ENCODE results near the gene NCKIPSD. TPM values are rescaled to one million over a fixed set of nuclear protein-coding genes. Genes with fewer than 3 reads are reported as not detected.

NCKIPSD gene
- total RNA-seq, 1 donor from 2014 or later, result 45.5 TPM

DNA sequence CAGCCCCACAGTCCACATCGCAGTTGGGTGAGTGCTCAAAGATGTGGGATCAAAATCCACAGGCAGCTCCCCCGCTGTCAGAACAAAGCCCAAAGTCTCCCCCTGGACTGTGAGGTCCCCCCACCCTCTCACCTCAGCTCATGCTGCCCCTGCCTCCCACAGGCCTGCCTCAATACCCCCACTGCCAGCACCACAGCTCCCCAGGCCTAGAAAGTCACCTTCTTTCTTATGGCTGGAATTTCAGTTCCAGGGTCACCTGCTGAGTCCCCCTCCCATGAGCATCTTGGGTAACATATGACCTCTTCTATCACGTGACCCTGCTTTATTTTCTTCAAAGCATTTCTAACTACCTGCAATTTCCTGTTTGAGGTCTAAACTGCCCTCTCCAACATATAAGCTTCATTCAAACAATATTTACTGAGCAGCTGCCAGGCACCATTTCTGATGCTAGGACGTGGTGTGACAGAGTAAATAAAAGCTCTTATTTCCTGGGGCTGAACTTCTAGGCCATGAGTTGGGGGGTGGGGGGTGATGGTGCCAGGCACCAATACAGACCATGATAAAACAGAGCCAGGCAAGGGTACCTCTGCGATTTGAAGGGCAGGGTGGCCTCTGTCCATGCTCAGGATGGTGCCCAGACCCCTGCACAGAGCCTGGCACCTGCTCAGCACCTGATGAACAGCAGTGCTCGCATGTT, 61.7 kb downstream of the NCKIPSD start:
- TF ChIP-seq, protein P1, sequence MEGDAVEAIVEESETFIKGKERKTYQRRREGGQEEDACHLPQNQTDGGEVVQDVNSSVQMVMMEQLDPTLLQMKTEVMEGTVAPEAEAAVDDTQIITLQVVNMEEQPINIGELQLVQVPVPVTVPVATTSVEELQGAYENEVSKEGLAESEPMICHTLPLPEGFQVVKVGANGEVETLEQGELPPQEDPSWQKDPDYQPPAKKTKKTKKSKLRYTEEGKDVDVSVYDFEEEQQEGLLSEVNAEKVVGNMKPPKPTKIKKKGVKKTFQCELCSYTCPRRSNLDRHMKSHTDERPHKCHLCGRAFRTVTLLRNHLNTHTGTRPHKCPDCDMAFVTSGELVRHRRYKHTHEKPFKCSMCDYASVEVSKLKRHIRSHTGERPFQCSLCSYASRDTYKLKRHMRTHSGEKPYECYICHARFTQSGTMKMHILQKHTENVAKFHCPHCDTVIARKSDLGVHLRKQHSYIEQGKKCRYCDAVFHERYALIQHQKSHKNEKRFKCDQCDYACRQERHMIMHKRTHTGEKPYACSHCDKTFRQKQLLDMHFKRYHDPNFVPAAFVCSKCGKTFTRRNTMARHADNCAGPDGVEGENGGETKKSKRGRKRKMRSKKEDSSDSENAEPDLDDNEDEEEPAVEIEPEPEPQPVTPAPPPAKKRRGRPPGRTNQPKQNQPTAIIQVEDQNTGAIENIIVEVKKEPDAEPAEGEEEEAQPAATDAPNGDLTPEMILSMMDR (conservative IDR thresholded peaks at IDR 0.05; ENCODE audit: low read depth, low read length), result no peak
- no peak overlapping the region for H3K4me3 ChIP-seq (ENCODE audit: low read depth, low read length)
- DNase-seq (ENCODE audit: low read depth), result no peak

Other genes starting within 250 kb of the NCKIPSD start
- 22.0 and 26.9 TPM in 2 replicates for gene CCDC51, start 245.8 kb downstream of the NCKIPSD start, total RNA-seq
- 573 and 687 TPM in 2 replicates for gene TMA7, start 245.7 kb downstream of the NCKIPSD start, total RNA-seq
- 5.9 and 9.8 TPM in 2 replicates for gene ATRIP, start 239.2 kb downstream of the NCKIPSD start, total RNA-seq
- 188 and 209 TPM in 2 replicates for gene SHISA5, start 181.7 kb downstream of the NCKIPSD start, total RNA-seq
- gene PFKFB4, start 129.1 kb downstream of the NCKIPSD start, total RNA-seq, result 8.8 and 19.3 TPM in 2 replicates
- 4.8 and 6.6 TPM in 2 replicates for gene UCN2, start 122.1 kb downstream of the NCKIPSD start, total RNA-seq
- gene COL7A1, start 90.6 kb downstream of the NCKIPSD start, total RNA-seq, result 47.5 and 211 TPM in 2 replicates
- 348 and 432 TPM in 2 replicates for gene UQCRC1, start 76.3 kb downstream of the NCKIPSD start, total RNA-seq
- gene TMEM89, start 64.1 kb downstream of the NCKIPSD start, total RNA-seq, result not detected in 2 replicates
- 26.3 and 33.4 TPM in 2 replicates for gene SLC26A6, start 50.5 kb downstream of the NCKIPSD start, total RNA-seq
- gene CELSR3, start 23.0 kb downstream of the NCKIPSD start, total RNA-seq, result 0.87 and 2.5 TPM in 2 replicates
- 75.1 and 87.9 TPM in 2 replicates for gene IP6K2, start 31.3 kb upstream of the NCKIPSD start, total RNA-seq
- 23.5 and 30.4 TPM in 2 replicates for gene PRKAR2A, start 162.0 kb upstream of the NCKIPSD start, total RNA-seq
- 7.5 and 12.3 TPM in 2 replicates for gene SLC25A20, start 213.0 kb upstream of the NCKIPSD start, total RNA-seq
- gene ARIH2, start 232.9 kb upstream of the NCKIPSD start, total RNA-seq, result 44.8 and 76.7 TPM in 2 replicates

Data from epithelial cell of proximal tubule (primary cell).